HL-60 (cell line): ENCODE measurements around the gene HLCS.

ENCODE experiments used
- CTCF ChIP-seq: IDR thresholded peaks from one replicate; pipeline ENCODE4 v1.5.1; 2011; ENCODE audit warnings: low read length, control low read depth, inconsistent platforms; ENCODE audit not compliant: insufficient read depth
- GABPA ChIP-seq: IDR thresholded peaks from 2 replicates; pipeline ENCODE4 v1.6.1; 2012; ENCODE audit warnings: low read depth
- POLR2AphosphoS5 ChIP-seq: IDR thresholded peaks from 2 replicates; pipeline ENCODE4 v1.6.1; 2012; ENCODE audit warnings: low read depth
- REST ChIP-seq: IDR thresholded peaks from 2 replicates; pipeline ENCODE4 v1.6.1; 2012; ENCODE audit warnings: low read depth; ENCODE audit not compliant: insufficient replicate concordance
- SPI1 ChIP-seq: IDR thresholded peaks from 2 replicates; pipeline ENCODE4 v1.6.1; 2012; ENCODE audit warnings: low read depth, mild to moderate bottlenecking, borderline replicate concordance

GRCh38 chr21:36891121-36891520 is 75.3 kb downstream of the HLCS start:
- TF ChIP-seq REST = no peak
- TF ChIP-seq CTCF = no peak
- TF ChIP-seq GABPA = no peak
- TF ChIP-seq POLR2AphosphoS5 = no peak
- TF ChIP-seq SPI1 = no peak
